Measurements from ENCODE around the gene NDUFV3.
"Not testable (repeated sequence)": the region's sequence is repeated elsewhere in the genome, so short reads cannot be mapped to it uniquely, and the experiment has no call there.

Gene NDUFV3

DNA sequence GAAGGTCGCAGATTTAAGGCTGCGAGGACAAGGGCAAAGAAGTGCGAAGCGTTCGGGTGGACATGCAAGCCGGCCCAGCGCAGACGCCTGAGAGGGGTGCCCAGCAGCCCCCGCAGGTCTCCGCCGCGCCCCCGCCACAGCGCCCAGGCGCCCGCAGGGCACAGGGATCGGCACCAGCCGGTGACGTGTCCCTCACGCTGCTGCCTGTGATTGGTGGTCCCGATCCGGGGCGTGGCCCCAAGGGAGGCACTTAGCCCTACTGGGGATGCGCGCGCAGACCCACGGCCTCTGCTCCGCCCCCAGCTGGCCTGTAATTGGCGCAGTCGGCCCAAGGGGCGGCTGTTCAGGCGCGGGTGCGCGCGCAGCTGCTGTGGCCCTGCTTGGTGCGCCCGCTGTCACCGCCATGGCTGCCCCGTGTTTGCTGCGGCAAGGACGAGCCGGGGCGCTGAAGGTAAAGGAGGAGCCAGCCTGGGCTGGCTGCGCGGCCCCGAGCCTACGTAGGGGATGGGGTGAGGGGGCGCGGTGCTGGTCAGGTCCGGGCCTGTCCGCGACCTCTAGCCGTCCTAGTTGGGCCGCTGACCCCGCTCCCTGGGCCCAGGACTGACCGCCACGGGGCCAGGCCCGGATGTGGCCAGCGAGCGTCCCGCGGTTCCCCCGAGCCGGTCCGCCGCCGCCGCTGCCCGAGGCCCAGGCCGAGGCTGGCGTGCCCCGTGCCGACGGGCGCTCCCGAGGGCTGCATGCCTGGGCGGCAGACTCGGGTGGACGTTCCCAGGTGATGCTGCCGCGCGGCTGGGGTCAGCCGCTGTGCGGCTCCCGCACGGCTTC lies at the start of gene NDUFV3:
Gene NDUFV3 (plus strand): TSS at position 379 of the 825 bp plus-strand sequence. CDS start 25 bp downstream, at position 404.
- peak; percentile 97 to 99 for DNase-seq (ENCODE audit: low spot score in 2 of 2)
- Histone ChIP-seq H3K9me3 (no peaks in the 10 kb centered on the region), H3K27me3 (ENCODE audit: low read depth) (no peaks in the 10 kb centered on the region), H3K4me3 (peak within 1 kb of the TSS; percentile 94), H3K36me3 (replicated peaks) (peaks cover 28% of the 10 kb centered on the region), H3K4me1 (peaks cover 8% of the 10 kb centered on the region)
- in situ Hi-C loops (cut with MboI; ENCODE audit: low sequenced_read_pairs), result no loop called here

DNA sequence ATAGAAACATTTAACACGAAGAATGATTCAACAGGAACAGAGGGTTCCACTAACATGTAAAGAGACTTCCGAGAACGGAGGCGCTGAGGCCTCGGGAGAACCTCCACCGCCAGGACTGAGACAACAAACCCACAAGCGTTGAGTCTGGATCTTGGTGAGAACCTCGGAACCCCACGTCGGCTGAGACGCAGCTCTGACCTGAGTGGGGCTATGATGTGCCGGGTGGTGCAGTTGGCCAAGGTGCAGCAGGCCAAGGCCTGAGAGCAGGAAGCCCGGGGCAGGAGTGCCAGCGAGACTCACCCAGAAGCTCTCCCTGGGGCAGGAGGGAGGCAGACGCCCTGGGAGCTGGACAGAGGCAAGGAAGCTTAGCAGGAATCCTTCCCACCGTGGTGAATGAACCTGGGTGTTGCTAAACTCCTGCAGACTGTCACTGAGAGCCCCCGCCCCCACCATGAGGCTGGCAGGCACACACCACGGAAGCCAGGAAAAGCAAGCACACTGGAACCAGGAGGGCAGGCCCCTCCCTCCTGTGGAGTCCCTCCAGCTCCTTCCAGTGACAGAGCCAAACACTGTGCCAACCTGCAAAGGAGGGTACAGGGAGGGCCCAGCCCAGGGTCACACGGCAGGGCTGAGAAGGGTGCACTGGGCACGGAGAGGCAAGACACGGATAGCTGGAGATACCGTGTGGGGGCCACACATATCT lies 48.5 kb upstream of the NDUFV3 start:
- Histone ChIP-seq H3K36me3 (replicated peaks) (peaks cover 72% of the 10 kb centered on the region), H3K4me1 (no peaks in the 10 kb centered on the region), H3K9me3 (no peaks in the 10 kb centered on the region), H3K27me3 (ENCODE audit: low read depth) (no peaks in the 10 kb centered on the region), H3K4me3 (no peak overlapping the region)
- peak in 1 of 2 experiments; percentile 5 for DNase-seq (ENCODE audit: low spot score in 2 of 2)
- in situ Hi-C loops (cut with MboI; ENCODE audit: low sequenced_read_pairs), result no loop called here

DNA sequence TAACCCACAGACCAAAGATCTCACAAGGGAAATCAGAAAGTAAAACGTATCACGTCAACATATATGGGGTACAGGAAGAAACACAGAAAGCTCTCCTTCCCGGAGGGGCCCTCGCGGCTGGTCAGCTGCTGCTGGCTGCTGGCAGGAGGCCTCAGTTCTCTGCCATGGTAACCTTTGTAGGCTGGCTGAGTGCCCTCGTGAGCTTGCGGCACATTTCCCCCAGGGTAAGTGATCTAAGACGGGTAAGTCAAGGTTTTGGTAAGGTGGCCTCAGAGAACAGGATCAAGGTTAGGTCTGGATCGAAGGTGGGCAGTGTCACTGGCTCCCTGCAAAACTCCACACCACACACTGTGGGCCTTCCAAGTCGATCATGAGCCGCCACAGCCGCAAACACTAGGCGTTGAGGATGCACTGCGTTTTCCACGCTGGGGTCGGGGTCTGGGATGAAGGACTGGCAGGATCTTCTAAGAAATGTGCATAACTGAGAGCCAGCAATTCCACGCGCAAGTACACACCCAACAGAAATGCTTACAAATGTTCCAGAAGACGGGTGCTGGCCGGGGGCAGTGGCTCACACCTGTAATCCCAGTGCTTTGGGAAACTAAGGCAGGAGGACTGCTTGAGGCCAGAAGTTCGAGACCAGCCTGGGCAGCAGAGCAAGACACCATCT lies 47.7 kb upstream of the NDUFV3 start:
- in situ Hi-C loops (cut with MboI; ENCODE audit: low sequenced_read_pairs), result no loop called here
- Histone ChIP-seq H3K4me3 (no peak overlapping the region), H3K27me3 (ENCODE audit: low read depth) (no peaks in the 10 kb centered on the region), H3K36me3 (replicated peaks) (peaks cover 74% of the 10 kb centered on the region), H3K4me1 (no peaks in the 10 kb centered on the region), H3K9me3 (no peaks in the 10 kb centered on the region)
- DNase-seq (ENCODE audit: low spot score in 2 of 2), result peak in 1 of 2 experiments; percentile 6

DNA sequence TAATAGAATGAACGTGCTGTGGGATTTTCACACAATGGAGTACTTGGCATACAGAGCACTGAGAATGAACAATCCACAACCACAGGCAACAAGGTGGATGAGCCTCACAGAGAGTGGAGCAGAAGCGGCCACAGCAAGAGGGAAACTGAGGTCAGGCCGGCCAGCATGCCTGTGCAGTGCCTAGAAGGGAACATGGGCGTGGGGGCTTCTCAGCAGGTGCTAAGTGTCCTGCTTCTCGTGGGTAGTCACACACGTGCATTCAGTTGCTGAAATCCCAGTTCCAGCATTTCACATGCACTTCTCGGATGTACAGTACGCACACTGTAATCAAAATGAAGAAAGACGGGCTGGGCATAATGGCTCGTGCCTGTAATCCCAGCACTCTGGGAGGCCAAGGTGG lies 46.9 kb upstream of the NDUFV3 start:
- H3K27me3 ChIP-seq (ENCODE audit: low read depth), result no peaks in the 10 kb centered on the region
- H3K36me3 ChIP-seq (replicated peaks), result peaks cover 74% of the 10 kb centered on the region
- no peaks in the 10 kb centered on the region for H3K9me3 ChIP-seq
- no peaks in the 10 kb centered on the region for H3K4me1 ChIP-seq
- H3K4me3 ChIP-seq, result no peak overlapping the region
- in situ Hi-C loops (cut with MboI; ENCODE audit: low sequenced_read_pairs), result no loop called here
- DNase-seq (ENCODE audit: low spot score in 2 of 2), result peak in 1 of 2 experiments; percentile 3

DNA sequence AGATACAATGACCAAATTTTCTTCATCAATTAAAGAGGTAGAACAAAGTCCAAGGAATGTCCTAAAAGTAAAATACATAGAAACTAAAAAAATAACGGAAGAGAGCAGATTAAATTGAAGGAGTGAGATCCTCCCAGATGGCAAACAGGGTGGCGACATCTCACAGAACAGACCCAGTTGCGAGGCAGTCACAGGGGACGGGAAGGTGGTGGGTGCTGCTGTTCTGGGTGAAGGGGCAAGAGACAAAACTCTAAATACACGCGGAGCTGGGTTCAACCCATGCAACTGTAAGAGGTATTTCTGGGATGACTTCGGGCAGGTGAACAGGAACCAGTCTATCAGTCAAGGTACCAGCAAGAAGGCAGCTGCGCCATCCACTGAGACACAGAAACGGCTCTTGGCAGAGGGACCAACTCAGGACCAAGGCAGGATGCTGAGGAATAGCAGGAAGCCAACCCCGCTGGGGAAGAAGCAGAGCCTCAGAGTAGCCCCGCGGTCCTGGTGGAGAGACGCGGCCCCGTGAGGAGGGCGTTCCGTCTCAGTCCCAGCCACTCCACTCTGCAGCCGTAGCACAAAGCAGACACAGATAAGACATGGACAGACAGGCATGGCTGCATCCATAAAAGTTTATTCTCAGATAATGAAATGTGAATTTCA lies 45.9 kb upstream of the NDUFV3 start:
- Histone ChIP-seq H3K9me3 (no peaks in the 10 kb centered on the region), H3K4me1 (no peaks in the 10 kb centered on the region), H3K36me3 (replicated peaks) (peaks cover 79% of the 10 kb centered on the region), H3K27me3 (ENCODE audit: low read depth) (no peaks in the 10 kb centered on the region), H3K4me3 (no peak overlapping the region)
- peak in 1 of 2 experiments; percentile 4 for DNase-seq (ENCODE audit: low spot score in 2 of 2)
- in situ Hi-C loops (cut with MboI; ENCODE audit: low sequenced_read_pairs), result no loop called here

DNA sequence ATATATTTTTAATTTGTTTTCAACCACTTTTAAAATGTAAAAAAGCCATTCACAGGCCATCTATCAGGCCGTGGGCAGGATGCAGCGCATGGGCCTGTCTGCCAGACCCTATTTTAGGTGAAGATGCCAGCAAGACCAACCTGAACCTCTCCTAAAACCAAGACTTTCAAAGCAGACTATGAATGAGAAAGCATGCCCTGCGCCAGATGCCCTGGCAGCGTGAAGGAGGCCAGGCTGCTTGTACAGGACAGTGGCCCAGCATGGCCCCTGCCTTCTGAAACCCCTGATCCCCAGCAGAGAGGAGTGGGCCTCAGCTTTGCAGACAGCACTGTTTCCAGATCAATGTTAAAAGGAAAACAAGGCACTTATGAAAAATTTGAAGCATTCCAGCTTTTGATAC lies 45.4 kb upstream of the NDUFV3 start:
- no peaks in the 10 kb centered on the region for H3K9me3 ChIP-seq
- H3K4me3 ChIP-seq, result no peak overlapping the region
- no peaks in the 10 kb centered on the region for H3K4me1 ChIP-seq
- no peaks in the 10 kb centered on the region for H3K27me3 ChIP-seq (ENCODE audit: low read depth)
- H3K36me3 ChIP-seq (replicated peaks), result peaks cover 80% of the 10 kb centered on the region
- DNase-seq (ENCODE audit: low spot score in 2 of 2), result no peak
- in situ Hi-C loops (cut with MboI; ENCODE audit: low sequenced_read_pairs), result no loop called here

DNA sequence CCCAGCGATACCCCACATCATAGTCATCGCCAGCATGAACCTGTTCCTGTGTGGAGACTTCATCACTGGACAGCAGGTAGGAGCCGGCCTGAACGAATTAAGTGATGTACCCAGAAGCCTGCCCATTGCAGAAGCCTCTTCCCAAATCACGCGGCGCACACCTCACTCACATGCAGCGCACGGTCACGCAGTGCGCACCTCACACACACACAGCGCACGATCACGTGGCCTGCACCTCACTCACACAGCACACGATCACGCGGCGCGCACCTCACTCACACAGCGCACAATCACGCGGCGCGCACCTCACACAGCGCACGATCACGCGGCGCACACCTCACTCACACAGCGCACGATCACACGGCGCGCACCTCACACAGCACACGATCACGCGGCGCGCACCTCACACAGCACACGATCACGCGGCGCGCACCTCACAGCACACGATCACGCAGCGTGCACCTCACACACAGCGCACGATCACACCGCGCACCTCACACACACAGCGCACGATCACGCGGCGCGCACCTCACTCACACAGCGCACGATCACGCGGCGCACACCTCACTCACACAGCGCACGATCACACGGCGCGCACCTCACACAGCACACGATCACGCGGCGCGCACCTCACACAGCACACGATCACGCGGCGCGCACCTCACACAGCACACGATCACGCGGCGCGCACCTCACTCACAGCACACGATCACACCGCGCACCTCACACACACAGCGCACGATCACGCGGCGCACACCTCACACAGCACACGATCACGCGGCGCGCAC lies 44.8 kb upstream of the NDUFV3 start:
- in situ Hi-C loops (cut with MboI; ENCODE audit: low sequenced_read_pairs); H3K27me3 ChIP-seq (ENCODE audit: low read depth); H3K9me3 ChIP-seq; H3K4me3 ChIP-seq; H3K4me1 ChIP-seq; DNase-seq (ENCODE audit: low spot score in 2 of 2): not testable (repeated sequence)
- H3K36me3 ChIP-seq (replicated peaks), result peaks cover 82% of the 10 kb centered on the region

DNA sequence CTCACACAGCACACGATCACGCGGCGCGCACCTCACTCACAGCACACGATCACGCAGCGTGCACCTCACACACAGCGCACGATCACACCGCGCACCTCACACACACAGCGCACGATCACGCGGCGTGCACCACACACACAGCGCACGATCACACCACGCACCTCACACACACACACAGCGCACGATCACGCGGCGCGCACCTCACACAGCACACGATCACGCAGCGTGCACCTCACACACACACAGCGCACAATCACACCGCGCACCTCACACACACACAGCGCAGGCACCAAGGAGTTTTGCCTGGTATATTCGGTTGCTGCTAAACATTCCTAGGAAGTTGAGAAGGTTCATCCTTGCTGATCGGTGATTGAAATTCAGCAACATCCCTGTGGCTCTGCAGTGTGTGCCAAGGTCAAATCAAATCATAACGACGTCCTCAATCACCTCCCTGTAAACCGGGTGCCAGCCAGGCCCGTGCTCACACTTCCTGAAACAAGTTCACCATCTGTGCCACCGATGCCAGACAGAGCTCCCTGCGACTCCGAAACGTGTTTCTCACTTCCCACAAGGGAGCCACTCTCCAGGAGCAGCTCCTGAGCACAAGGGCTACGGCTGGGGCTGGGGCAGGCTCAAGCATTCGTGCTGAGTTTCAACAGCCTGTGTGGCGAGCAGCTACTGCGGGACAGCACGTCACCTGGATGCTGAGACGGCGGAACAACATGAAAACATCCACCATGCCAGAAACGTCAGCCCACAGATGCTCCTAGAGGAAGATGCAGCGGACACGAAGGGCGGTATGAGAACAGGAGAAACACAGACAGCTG lies 44.0 kb upstream of the NDUFV3 start:
- in situ Hi-C loops (cut with MboI; ENCODE audit: low sequenced_read_pairs), result no loop called here
- Histone ChIP-seq H3K9me3 (no peaks in the 10 kb centered on the region), H3K36me3 (replicated peaks) (peaks cover 83% of the 10 kb centered on the region), H3K4me3 (no peak overlapping the region), H3K27me3 (ENCODE audit: low read depth) (no peaks in the 10 kb centered on the region), H3K4me1 (no peaks in the 10 kb centered on the region)
- no peak for DNase-seq (ENCODE audit: low spot score in 2 of 2)

DNA sequence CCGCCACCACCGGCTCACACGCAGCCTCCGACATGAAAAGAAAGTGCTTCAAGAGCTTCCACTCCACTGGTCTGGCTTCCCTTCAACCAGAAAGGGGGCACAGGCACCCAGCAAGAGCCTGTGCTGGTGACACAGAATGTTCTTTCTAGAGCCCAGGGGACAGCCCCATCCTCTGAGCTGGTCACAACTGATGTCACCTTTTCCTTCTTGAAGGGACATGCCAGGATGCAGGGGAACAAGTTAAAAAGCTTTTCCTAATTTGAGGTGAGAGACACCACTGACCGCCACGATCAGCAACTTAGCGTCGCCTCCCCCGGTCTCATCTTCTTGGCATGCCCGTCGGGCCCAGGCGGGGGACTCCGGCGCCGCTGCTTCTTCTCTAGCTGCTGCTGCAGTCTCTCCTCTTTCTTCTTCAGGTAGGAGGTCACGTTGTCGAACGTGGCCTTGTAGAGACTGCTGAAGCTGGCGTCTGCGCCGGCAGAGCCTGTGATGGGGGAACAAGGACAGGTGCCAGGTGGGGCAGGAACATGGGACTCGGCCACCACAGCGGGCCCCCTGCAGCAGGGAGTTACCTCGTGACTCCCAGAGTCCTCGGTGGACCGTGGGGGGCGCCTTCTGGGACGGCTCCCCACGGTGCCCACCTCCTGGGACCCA lies 43.2 kb upstream of the NDUFV3 start:
- H3K4me1 ChIP-seq, result no peaks in the 10 kb centered on the region
- no peaks in the 10 kb centered on the region for H3K27me3 ChIP-seq (ENCODE audit: low read depth)
- H3K4me3 ChIP-seq, result no peak overlapping the region
- peaks cover 83% of the 10 kb centered on the region for H3K36me3 ChIP-seq (replicated peaks)
- H3K9me3 ChIP-seq, result no peaks in the 10 kb centered on the region
- in situ Hi-C loops (cut with MboI; ENCODE audit: low sequenced_read_pairs), result no loop called here
- DNase-seq (ENCODE audit: low spot score in 2 of 2), result no peak

DNA sequence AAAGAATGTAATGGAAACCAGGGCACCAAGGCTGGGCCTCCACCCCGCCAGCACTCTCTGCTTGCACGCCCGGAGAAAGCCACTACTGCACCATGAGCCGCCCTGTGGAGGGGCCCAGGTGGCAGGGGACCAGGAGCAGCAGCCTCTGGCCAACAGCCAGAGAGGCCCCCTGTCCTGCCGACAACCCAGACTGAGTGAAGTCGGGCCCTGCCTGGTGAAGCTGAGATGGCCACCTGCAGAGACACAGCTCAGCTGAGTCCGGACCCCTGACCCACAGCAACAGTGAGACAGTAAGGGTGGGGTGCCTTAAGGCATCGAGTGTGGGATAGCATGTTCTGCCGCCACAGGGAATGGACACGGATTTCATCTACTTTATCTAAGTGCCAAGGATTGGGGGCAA lies 42.6 kb upstream of the NDUFV3 start:
- DNase-seq (ENCODE audit: low spot score in 2 of 2), result no peak
- Histone ChIP-seq H3K27me3 (ENCODE audit: low read depth) (no peaks in the 10 kb centered on the region), H3K9me3 (no peaks in the 10 kb centered on the region), H3K36me3 (replicated peaks) (peaks cover 83% of the 10 kb centered on the region), H3K4me3 (no peak overlapping the region), H3K4me1 (no peaks in the 10 kb centered on the region)
- in situ Hi-C loops (cut with MboI; ENCODE audit: low sequenced_read_pairs), result no loop called here

DNA sequence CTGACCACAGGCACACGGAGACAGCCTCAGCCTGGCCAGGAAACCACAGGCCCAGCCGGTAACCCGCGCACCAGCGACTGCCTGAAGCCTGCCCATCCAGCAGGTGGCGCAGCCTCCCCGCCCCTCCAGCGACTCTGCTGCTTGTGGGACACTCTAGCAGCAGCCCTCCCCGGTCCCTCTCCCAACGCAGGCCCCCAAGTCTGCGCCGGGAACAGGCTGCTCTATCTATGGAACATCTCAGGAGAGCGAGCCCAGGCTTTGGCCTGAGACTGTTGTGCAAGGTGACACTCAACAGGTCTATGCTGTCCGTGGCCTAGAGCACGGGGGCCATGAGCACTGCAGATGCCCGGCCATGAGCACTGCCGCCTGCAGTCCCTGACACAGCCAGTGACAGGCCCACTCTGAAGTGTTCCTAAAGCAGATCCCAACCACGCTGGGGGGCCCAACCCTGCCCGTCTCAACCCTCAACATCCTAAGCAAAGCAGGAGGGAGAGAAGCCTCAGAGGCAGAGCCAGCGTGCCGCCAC lies 42.2 kb upstream of the NDUFV3 start:
- no peaks in the 10 kb centered on the region for H3K9me3 ChIP-seq
- in situ Hi-C loops (cut with MboI; ENCODE audit: low sequenced_read_pairs), result no loop called here
- no peak overlapping the region for H3K4me3 ChIP-seq
- no peaks in the 10 kb centered on the region for H3K27me3 ChIP-seq (ENCODE audit: low read depth)
- DNase-seq (ENCODE audit: low spot score in 2 of 2), result peak in 1 of 2 experiments; percentile 69
- H3K36me3 ChIP-seq (replicated peaks), result peaks cover 83% of the 10 kb centered on the region
- no peaks in the 10 kb centered on the region for H3K4me1 ChIP-seq

Data from HAP-1 (cell line).